Measurements from ENCODE around the gene GCN1.

Gene GCN1

DNA sequence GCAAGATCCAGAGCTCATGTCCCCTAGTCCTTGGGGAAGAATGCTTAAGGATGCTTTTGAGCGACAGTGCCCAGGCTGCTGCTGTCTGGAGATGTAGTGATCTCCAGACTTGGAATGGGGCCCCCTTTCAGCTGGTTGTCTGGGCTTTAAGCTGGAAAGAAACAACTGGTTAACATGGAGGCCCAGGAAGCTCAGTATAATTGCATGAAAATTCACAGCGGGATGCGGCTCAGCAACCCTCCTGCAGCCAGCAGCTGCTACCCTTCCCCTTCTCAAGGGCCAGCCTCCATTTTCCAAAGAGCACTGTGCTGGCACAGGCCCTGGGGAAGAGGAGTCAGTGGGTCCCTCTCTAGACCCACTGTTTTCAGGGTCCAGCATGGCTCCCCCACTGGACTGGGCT is 104.3 kb downstream of the GCN1 start:
- Histone ChIP-seq H3K36me3 (ENCODE audit: insufficient read depth, low read length) (no peaks in the 10 kb centered on the region), H2AFZ (ENCODE audit: low read depth, low read length) (no peak overlapping the region), H3K27me3 (ENCODE audit: insufficient read depth, low read length) (no peaks in the 10 kb centered on the region), H3K9me3 (ENCODE audit: low read length) (no peaks in the 10 kb centered on the region), H3K4me1 (ENCODE audit: insufficient read depth, low read length) (peaks cover 43% of the 10 kb centered on the region), H3K4me3 (ENCODE audit: low read length) (no peak overlapping the region)

DNA sequence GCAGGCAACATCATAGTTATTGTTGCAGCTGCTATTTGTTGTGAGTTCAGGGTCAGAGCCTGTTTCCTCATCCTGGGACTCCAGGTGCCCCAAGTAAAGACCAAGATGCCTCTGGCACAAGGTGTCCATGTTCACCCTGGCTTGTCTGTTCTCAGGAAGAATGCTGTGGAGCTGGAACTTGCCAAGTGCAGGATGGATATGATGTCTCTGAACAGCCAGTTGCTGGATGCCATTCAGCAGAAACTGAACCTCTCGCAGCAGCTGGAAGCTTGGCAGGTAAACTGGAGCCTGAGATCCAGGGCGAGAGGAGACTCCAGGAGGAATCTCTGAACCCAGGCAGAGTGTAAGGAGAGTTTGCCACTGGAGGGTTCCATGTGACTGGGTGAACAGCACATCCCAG is 104.7 kb downstream of the GCN1 start:
- no peaks in the 10 kb centered on the region for H3K36me3 ChIP-seq (ENCODE audit: insufficient read depth, low read length)
- H3K4me1 ChIP-seq (ENCODE audit: insufficient read depth, low read length) = peaks cover 41% of the 10 kb centered on the region
- H2AFZ ChIP-seq (ENCODE audit: low read depth, low read length) = no peak overlapping the region
- H3K4me3 ChIP-seq (ENCODE audit: low read length) = no peak overlapping the region
- no peaks in the 10 kb centered on the region for H3K9me3 ChIP-seq (ENCODE audit: low read length)
- H3K27me3 ChIP-seq (ENCODE audit: insufficient read depth, low read length) = no peaks in the 10 kb centered on the region

DNA sequence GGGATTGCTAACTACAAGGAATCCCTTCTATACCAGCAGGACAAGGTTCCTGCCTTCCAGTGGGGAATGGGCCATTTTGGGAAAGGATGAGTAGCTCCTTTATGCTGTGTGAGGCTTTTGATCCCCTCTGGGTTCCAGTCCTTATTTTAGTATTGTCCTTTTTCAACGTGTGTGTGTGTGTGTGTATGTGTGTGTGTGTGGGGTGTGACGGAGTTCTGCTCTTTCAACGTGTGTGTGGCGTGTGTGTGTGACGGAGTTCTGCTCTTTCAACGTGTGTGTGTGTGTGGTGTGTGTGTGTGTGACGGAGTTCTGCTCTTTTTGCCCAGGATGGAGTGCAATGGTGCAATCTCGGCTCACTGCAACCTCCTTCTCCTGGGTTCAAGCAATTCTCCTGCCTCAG is 105.4 kb downstream of the GCN1 start:
- H2AFZ ChIP-seq (ENCODE audit: low read depth, low read length) = no peak overlapping the region
- no peak overlapping the region for H3K4me3 ChIP-seq (ENCODE audit: low read length)
- no peaks in the 10 kb centered on the region for H3K36me3 ChIP-seq (ENCODE audit: insufficient read depth, low read length)
- no peaks in the 10 kb centered on the region for H3K9me3 ChIP-seq (ENCODE audit: low read length)
- H3K27me3 ChIP-seq (ENCODE audit: insufficient read depth, low read length) = no peaks in the 10 kb centered on the region
- H3K4me1 ChIP-seq (ENCODE audit: insufficient read depth, low read length) = peaks cover 35% of the 10 kb centered on the region

DNA sequence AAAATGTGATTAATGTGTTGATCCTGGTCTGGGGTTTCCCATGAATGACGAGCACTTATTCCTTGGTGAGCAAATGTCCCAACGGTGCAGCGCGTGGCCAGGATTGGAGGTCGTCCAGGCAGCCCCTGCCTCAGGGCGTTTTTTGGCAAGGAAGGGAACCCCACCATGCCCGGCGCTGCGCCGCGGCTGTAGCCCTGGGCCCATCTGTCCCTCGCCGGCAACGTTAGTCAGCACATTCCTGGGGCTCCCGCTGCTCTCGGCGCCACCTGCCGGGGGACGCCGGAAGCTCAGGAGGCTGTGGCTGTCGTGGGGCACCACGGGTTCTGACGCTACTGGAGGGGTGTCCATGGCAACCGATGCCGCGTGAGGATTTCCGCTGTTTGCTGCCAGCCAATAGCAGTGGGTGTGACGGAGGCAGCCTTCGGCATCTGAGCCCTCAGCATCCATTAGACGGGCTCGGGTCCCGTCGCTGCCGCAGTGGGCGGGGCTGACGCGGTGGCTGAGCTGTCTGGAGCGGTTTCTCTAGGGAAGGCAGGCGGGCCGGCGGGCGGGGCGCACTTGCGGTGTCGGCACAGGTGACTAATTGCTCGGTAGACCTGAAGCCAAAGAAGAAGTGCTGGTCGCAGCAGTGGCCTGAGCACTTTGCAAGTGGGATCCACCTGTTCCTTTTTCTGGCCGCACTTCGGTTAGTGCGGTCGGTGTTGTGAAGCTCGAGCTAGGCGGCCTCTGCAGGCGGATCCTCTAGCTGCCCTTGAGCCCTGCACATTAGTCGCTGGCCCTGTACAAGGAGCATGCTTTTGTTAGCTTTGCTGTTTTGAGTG is 107.5 kb downstream of the GCN1 start:
- Histone ChIP-seq H2AFZ (ENCODE audit: low read depth, low read length) (peak overlapping the region; percentile 72), H3K36me3 (ENCODE audit: insufficient read depth, low read length) (no peaks in the 10 kb centered on the region), H3K4me1 (ENCODE audit: insufficient read depth, low read length) (peaks cover 20% of the 10 kb centered on the region), H3K9me3 (ENCODE audit: low read length) (no peaks in the 10 kb centered on the region), H3K4me3 (ENCODE audit: low read length) (peak overlapping the region; percentile 58), H3K27me3 (ENCODE audit: insufficient read depth, low read length) (no peaks in the 10 kb centered on the region)

DNA sequence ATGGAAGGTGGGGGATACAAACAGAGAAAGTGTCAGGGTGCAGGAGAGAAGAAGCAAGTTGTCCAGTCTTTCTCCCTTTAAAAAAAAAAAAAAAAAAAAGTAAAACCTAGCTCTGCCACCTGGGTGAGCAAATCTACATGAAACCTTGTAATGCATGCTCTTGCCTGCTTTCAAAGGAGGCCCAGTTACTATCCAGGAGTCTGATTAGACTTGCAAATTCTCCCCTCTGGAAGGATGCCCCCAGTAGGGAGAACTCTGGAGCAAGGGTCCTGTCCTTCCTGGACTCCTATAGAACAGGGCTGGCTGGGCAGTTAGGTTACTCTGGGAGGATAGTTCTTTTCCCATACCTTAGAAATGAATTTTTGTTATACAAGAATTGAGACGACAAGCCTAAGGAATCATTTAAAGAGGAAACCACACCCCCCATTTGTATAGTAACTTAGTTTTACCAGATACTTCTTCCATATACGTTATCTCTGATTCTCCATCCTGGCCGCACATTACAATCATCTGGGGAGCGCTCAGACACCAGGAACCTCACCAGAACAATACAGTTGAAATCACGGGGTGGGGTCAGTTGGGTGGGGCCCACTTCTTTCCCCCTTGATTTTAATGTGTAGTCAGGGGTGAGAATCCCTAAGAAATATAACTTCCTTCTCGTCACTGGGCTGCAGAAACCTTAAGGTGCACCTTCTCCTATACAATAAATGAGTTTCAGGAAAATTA is 108.4 kb downstream of the GCN1 start:
- peak overlapping the region; percentile 37 for H3K4me3 ChIP-seq (ENCODE audit: low read length)
- H3K27me3 ChIP-seq (ENCODE audit: insufficient read depth, low read length) = no peaks in the 10 kb centered on the region
- H3K9me3 ChIP-seq (ENCODE audit: low read length) = no peaks in the 10 kb centered on the region
- peaks cover 20% of the 10 kb centered on the region for H3K4me1 ChIP-seq (ENCODE audit: insufficient read depth, low read length)
- peak overlapping the region; percentile 72 for H2AFZ ChIP-seq (ENCODE audit: low read depth, low read length)
- no peaks in the 10 kb centered on the region for H3K36me3 ChIP-seq (ENCODE audit: insufficient read depth, low read length)

DNA sequence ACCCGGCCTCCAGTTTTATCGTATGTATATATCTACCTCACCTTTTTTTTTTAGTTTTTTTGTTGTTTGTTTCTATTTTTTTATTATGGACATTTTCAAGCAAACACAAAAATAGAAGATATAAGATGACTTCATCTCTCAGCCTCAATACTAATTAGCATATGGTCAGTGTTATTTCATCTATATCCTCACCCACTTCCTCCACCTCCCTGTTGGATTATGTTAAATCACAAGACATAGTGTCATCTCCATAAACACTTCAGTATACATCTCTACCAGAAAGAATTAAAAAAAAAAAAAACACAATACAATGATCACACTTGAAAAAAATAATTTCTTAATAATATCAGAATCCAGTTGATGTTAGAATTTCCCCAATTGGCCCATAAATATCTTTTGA is 112.9 kb downstream of the GCN1 start:
- H2AFZ ChIP-seq (ENCODE audit: low read depth, low read length) = no peak overlapping the region
- H3K4me3 ChIP-seq (ENCODE audit: low read length) = no peak overlapping the region
- H3K9me3 ChIP-seq (ENCODE audit: low read length) = peaks cover 2% of the 10 kb centered on the region
- H3K36me3 ChIP-seq (ENCODE audit: insufficient read depth, low read length) = no peaks in the 10 kb centered on the region
- H3K4me1 ChIP-seq (ENCODE audit: insufficient read depth, low read length) = peaks cover 12% of the 10 kb centered on the region
- H3K27me3 ChIP-seq (ENCODE audit: insufficient read depth, low read length) = no peaks in the 10 kb centered on the region

DNA sequence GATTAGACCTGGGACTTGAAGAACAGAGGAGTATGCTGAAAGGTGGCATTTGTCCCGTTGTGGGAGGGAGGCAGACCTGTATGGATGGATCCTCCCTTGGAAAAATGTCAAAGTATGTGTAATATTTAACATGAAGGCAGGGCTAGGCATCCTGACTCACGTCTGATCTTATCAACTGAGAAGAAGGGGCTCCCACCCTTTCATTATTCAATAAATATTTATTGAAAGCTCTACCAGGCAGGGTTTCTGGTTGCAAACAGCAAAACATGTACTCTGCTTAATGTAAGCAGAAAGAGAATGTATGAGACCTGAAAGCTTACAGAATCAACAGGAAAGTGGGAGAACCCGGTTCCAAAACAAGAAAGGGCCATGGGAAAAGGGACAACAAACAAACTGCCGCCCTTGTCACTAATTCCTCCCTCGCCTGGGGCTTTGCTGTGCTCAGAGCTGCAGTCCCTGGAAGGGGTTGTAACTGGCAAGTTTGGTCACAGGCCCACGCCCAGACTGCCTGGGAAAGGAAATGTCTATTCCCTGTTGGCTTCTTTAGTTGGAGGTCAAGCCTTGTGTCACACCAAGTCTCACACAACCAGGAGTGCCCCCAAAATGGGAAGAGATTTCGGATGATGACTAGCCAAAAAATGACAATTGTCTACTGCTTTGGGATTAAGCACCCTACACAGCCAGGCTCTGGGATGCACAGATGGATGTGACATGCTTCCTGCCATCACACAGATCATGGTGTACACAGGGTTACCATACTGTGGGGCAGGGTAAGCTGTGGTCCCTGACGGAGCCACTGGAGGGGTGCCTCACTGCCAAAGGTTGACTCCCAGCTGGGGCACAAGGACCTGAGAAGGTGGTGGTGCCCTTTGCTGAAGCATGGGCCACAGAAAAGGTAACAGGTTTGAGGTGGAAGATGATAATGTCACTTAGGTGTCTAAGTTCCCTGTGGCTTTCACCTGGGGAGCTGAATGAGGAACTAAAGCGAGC is 114.8 kb downstream of the GCN1 start:
- Histone ChIP-seq H3K27me3 (ENCODE audit: insufficient read depth, low read length) (no peaks in the 10 kb centered on the region), H3K36me3 (ENCODE audit: insufficient read depth, low read length) (no peaks in the 10 kb centered on the region), H3K4me1 (ENCODE audit: insufficient read depth, low read length) (no peaks in the 10 kb centered on the region), H2AFZ (ENCODE audit: low read depth, low read length) (no peak overlapping the region), H3K9me3 (ENCODE audit: low read length) (peaks cover 4% of the 10 kb centered on the region), H3K4me3 (ENCODE audit: low read length) (no peak overlapping the region)

DNA sequence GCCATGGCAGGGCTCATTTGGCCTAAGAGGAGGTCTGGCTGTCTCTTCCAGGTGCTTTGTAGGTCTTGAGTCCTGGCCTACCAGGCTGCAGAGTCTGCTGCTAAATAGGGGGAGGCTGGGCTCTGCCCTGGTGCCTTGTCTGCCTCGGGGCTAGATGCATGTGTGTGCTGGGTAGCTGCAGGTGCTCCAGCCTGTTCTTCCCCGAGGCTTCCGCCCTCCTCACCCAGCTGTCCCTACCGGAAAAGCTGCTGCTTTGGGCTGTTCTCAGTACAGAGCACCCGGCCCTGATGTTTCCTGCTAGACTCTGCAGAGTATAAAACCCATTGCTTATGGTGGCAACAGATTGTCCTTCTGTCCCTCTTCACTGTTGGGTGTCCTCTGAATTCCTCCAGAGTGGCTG is 115.6 kb downstream of the GCN1 start:
- no peaks in the 10 kb centered on the region for H3K36me3 ChIP-seq (ENCODE audit: insufficient read depth, low read length)
- no peak overlapping the region for H3K4me3 ChIP-seq (ENCODE audit: low read length)
- H2AFZ ChIP-seq (ENCODE audit: low read depth, low read length) = no peak overlapping the region
- H3K9me3 ChIP-seq (ENCODE audit: low read length) = peaks cover 4% of the 10 kb centered on the region
- no peaks in the 10 kb centered on the region for H3K4me1 ChIP-seq (ENCODE audit: insufficient read depth, low read length)
- no peaks in the 10 kb centered on the region for H3K27me3 ChIP-seq (ENCODE audit: insufficient read depth, low read length)

DNA sequence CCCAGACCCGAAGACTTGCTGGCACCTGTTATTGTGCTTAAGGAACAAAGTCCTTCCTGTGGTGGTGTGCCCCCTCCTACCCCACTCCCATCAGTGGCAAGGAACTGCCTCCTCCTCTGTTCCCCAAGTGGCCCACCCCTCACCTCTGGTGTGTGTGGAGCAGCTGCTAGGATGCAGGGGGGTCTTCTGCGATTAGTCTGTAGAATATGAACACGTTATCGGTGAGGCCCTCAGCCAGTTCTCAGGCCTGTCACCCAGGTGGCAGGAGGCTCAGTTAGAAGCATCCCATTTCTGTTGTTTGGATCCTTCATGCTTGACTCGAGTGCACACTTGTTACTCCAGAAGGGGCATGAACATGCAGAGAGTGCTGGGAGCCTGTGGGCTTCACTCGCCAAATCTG is 117.3 kb downstream of the GCN1 start:
- Histone ChIP-seq H3K9me3 (ENCODE audit: low read length) (peaks cover 4% of the 10 kb centered on the region), H2AFZ (ENCODE audit: low read depth, low read length) (no peak overlapping the region), H3K4me1 (ENCODE audit: insufficient read depth, low read length) (no peaks in the 10 kb centered on the region), H3K4me3 (ENCODE audit: low read length) (no peak overlapping the region), H3K36me3 (ENCODE audit: insufficient read depth, low read length) (no peaks in the 10 kb centered on the region), H3K27me3 (ENCODE audit: insufficient read depth, low read length) (no peaks in the 10 kb centered on the region)
